ENCODE data around the gene SUN3. TPM values are rescaled to one million over a fixed set of nuclear protein-coding genes. Genes with fewer than 3 reads are reported as not detected.

SUN3 gene
- total RNA-seq, 2 experiments from 2014 or later = 2.9 TPM; not detected in 1

DNA sequence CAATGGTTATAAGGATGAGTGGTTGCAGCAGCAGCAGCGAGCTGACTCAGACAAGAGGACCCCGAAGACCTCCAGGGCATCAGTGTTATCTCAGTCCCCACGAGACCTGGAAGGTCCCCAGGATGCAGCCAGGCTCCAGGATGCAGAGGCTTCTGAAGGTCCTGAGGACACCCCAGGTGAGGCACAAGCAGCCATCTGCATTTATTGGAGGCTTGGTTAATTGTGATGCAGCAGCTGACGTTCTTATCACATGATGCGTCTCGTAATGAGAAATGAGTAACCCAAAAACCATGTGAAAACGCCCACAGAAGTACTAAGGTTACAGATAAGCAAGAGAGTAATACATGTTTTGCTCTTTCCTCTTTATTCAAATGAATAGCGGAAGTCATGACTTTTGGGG, 23.8 kb upstream of the SUN3 start:
- intact Hi-C loops (cut with micrococcal nuclease; ENCODE audit: unreplicated experiment) = no loop called here

DNA sequence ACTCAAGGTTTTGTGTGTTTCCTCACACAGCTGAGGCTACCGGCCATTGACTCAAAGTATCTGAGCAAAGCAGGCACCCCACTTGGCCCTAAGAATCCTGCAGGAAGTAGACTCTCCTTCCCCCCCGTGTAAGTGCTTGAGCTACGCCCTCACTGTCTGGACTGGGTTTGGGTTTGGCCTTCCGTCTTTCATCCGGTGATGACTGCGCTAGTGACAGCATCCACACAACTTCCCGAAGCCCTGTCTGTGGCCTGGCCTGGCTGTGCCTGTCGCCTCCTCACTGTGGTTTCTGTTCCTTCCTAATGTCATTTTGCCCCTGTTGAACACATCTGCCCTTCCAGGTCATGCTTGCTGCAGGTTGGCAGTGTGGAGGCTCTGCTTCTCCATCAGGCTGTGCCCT, 20.9 kb upstream of the SUN3 start:
- ChIA-PET CTCF (ENCODE audit: unreplicated experiment) (no interaction called here), POLR2A (no interaction called here)
- H3K27ac ChIP-seq (ENCODE audit: low read depth, low read length, poor library complexity, severe bottlenecking) = no peak overlapping the region
- DNase-seq (ENCODE audit: low spot score) = no peak
- H3K79me2 ChIP-seq (ENCODE audit: insufficient read depth, low read depth, low read length) = no peaks in the 10 kb centered on the region
- no peaks in the 10 kb centered on the region for H3K9me3 ChIP-seq (ENCODE audit: low read length)
- TF ChIP-seq, protein P1, sequence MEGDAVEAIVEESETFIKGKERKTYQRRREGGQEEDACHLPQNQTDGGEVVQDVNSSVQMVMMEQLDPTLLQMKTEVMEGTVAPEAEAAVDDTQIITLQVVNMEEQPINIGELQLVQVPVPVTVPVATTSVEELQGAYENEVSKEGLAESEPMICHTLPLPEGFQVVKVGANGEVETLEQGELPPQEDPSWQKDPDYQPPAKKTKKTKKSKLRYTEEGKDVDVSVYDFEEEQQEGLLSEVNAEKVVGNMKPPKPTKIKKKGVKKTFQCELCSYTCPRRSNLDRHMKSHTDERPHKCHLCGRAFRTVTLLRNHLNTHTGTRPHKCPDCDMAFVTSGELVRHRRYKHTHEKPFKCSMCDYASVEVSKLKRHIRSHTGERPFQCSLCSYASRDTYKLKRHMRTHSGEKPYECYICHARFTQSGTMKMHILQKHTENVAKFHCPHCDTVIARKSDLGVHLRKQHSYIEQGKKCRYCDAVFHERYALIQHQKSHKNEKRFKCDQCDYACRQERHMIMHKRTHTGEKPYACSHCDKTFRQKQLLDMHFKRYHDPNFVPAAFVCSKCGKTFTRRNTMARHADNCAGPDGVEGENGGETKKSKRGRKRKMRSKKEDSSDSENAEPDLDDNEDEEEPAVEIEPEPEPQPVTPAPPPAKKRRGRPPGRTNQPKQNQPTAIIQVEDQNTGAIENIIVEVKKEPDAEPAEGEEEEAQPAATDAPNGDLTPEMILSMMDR (conservative IDR thresholded peaks at IDR 0.05; ENCODE audit: low read length) = no peak
- TF ChIP-seq EZH2phosphoT487 (IDR thresholded peaks at IDR 0.05; ENCODE audit: borderline replicate concordance, low read depth, low read length) = no peak
- no peaks in the 10 kb centered on the region for H3K36me3 ChIP-seq (ENCODE audit: insufficient read depth, low read length)
- H3K9me2 ChIP-seq (ENCODE audit: insufficient read depth, low read length) = no peaks in the 10 kb centered on the region
- H3K4me2 ChIP-seq (ENCODE audit: low read length) = no peak overlapping the region
- H2AFZ ChIP-seq (ENCODE audit: low read length) = no peak overlapping the region
- BruUV-seq (replicated peaks) = no TSS peak
- H4K20me1 ChIP-seq (ENCODE audit: insufficient read depth, low read length) = no peaks in the 10 kb centered on the region
- intact Hi-C loops (cut with micrococcal nuclease; ENCODE audit: unreplicated experiment) = no loop called here
- H3K4me3 ChIP-seq (ENCODE audit: low read depth, low read length, poor library complexity, severe bottlenecking) = no peak overlapping the region
- no peaks in the 10 kb centered on the region for H3K4me1 ChIP-seq (ENCODE audit: insufficient read depth, low read length, poor library complexity, severe bottlenecking)

More for the DNA sequence above, 23.8 kb upstream of the SUN3 start:
- DNase-seq (ENCODE audit: low spot score) = no peak
- no peaks in the 10 kb centered on the region for H3K36me3 ChIP-seq (ENCODE audit: insufficient read depth, low read length)
- H3K9me2 ChIP-seq (ENCODE audit: insufficient read depth, low read length) = no peaks in the 10 kb centered on the region
- CTCF ChIA-PET (ENCODE audit: unreplicated experiment) = no interaction called here
- H3K27ac ChIP-seq (ENCODE audit: low read depth, low read length, poor library complexity, severe bottlenecking) = no peak overlapping the region
- no TSS peak for BruUV-seq (replicated peaks)
- no peak overlapping the region for H3K4me3 ChIP-seq (ENCODE audit: low read depth, low read length, poor library complexity, severe bottlenecking)
- H3K79me2 ChIP-seq (ENCODE audit: insufficient read depth, low read depth, low read length) = no peaks in the 10 kb centered on the region
- H4K20me1 ChIP-seq (ENCODE audit: insufficient read depth, low read length) = no peaks in the 10 kb centered on the region
- no peak overlapping the region for H2AFZ ChIP-seq (ENCODE audit: low read length)
- no peaks in the 10 kb centered on the region for H3K4me1 ChIP-seq (ENCODE audit: insufficient read depth, low read length, poor library complexity, severe bottlenecking)
- POLR2A ChIA-PET = interaction anchor here (0.7 to 1.4 kb wide), 2 partner anchors 10 to 28 kb away, joined by 3 to 4 read pairs; no protein-coding TSS in a partner anchor
- no peak overlapping the region for H3K4me2 ChIP-seq (ENCODE audit: low read length)
- H3K9me3 ChIP-seq (ENCODE audit: low read length) = no peaks in the 10 kb centered on the region
- TF ChIP-seq, protein P1 (conservative IDR thresholded peaks at IDR 0.05; ENCODE audit: low read length) = no peak
- TF ChIP-seq EZH2phosphoT487 (IDR thresholded peaks at IDR 0.05; ENCODE audit: borderline replicate concordance, low read depth, low read length) = no peak

DNA sequence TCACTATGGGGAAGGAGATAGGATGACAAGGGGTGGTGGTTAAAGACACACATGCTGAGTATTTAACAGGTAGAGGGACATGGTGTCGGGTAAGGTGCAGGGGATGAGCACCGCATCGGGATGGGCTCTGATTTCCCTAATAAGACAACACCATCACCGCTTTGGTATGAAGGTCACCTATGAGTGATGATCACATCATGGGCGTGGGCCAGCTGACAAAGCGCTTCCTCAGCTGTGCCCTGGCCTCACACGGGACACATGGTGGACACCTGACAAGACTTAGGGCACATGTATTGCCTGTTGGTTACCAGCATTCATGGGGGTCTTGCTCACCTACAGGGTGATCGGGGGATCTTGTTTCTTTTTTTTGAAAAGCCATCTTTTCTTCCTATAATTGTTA, 19.2 kb upstream of the SUN3 start:
- ChIA-PET CTCF (ENCODE audit: unreplicated experiment) (no interaction called here), POLR2A (interaction anchor here (0.6 to 1.1 kb wide), 2 partner anchors 15 to 24 kb away, joined by 3 read pairs; no protein-coding TSS in a partner anchor)
- BruUV-seq (replicated peaks) = no TSS peak
- Histone ChIP-seq H3K79me2 (ENCODE audit: insufficient read depth, low read depth, low read length) (no peaks in the 10 kb centered on the region), H3K9me2 (ENCODE audit: insufficient read depth, low read length) (no peaks in the 10 kb centered on the region), H3K4me3 (ENCODE audit: low read depth, low read length, poor library complexity, severe bottlenecking) (no peak overlapping the region), H2AFZ (ENCODE audit: low read length) (no peak overlapping the region), H3K9me3 (ENCODE audit: low read length) (no peaks in the 10 kb centered on the region), H3K4me1 (ENCODE audit: insufficient read depth, low read length, poor library complexity, severe bottlenecking) (no peaks in the 10 kb centered on the region), H3K27ac (ENCODE audit: low read depth, low read length, poor library complexity, severe bottlenecking) (no peak overlapping the region), H3K4me2 (ENCODE audit: low read length) (no peak overlapping the region), H3K36me3 (ENCODE audit: insufficient read depth, low read length) (no peaks in the 10 kb centered on the region), H4K20me1 (ENCODE audit: insufficient read depth, low read length) (no peaks in the 10 kb centered on the region)
- TF ChIP-seq, protein P1 (conservative IDR thresholded peaks at IDR 0.05; ENCODE audit: low read length) = no peak
- no peak for TF ChIP-seq EZH2phosphoT487 (IDR thresholded peaks at IDR 0.05; ENCODE audit: borderline replicate concordance, low read depth, low read length)
- intact Hi-C loops (cut with micrococcal nuclease; ENCODE audit: unreplicated experiment) = no loop called here
- no peak for DNase-seq (ENCODE audit: low spot score)

Measured in OCI-LY7 (cell line).